Nephron progenitor cell (in vitro differentiated cells): Measurements from ENCODE around the gene DYNC2H1.

Experiments used
- DNase-seq: peaks from one replicate; pipeline ENCODE4 v3.0.0; 2021
- H3K27ac Mint-ChIP-seq: 2 replicates; pipeline ENCODE4 v1.8.0; 2021; ENCODE audit warnings: mild to moderate bottlenecking, moderate library complexity, mixed read lengths
- H3K27me3 Mint-ChIP-seq: 2 replicates; pipeline ENCODE4 v1.8.0; 2021; ENCODE audit warnings: mild to moderate bottlenecking, low read depth, mixed read lengths; ENCODE audit not compliant: poor library complexity
- H3K36me3 Mint-ChIP-seq: 2 replicates; pipeline ENCODE4 v1.8.0; 2021; ENCODE audit warnings: low read depth, mixed read lengths
- H3K4me1 Mint-ChIP-seq: 2 replicates; pipeline ENCODE4 v1.8.0; 2021; ENCODE audit warnings: mixed read lengths
- H3K4me3 Mint-ChIP-seq: 2 replicates; pipeline ENCODE4 v1.8.0; 2021; ENCODE audit warnings: mild to moderate bottlenecking, moderate library complexity, mixed read lengths
- H3K9me3 Mint-ChIP-seq: 2 replicates; pipeline ENCODE4 v1.8.0; 2021; ENCODE audit warnings: mild to moderate bottlenecking, moderate library complexity, mixed read lengths
- TF ChIP-seq, protein P1 (sequence below): fragments of 200-600 bp; sonication (generic); IDR thresholded peaks from 2 replicates; pipeline ENCODE4 v1.5.0; 2021; ENCODE audit warnings: antibody characterized with exemption

The DYNC2H1 gene

DNA sequence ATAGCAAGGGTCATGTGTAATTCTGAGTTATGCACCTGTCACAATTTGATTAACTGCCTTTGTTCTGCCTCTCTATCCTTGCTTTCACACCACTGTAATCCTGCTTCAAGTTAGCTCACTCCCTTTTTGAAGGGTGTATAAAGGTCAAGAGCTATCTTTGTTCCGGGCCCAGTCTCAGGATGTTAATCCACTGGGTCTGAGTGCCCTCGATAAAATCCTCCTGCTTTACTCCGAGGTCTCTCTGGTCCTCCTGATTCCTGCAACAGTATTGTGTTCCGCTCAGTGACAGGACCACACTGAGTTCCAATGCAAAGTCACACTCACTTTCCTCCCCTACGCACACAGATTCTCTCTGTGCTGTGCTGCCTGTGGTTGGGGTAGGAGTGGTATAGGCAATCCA is 186.5 kb downstream of the DYNC2H1 start:
- Mint-ChIP-seq H3K9me3 (peaks cover 50% of the 10 kb centered on the region), H3K36me3 (peaks cover 67% of the 10 kb centered on the region), H3K27me3 (no peaks in the 10 kb centered on the region), H3K27ac (no peak overlapping the region), H3K4me3 (no peak overlapping the region), H3K4me1 (no peaks in the 10 kb centered on the region)
- DNase-seq = no peak
- TF ChIP-seq, protein P1, sequence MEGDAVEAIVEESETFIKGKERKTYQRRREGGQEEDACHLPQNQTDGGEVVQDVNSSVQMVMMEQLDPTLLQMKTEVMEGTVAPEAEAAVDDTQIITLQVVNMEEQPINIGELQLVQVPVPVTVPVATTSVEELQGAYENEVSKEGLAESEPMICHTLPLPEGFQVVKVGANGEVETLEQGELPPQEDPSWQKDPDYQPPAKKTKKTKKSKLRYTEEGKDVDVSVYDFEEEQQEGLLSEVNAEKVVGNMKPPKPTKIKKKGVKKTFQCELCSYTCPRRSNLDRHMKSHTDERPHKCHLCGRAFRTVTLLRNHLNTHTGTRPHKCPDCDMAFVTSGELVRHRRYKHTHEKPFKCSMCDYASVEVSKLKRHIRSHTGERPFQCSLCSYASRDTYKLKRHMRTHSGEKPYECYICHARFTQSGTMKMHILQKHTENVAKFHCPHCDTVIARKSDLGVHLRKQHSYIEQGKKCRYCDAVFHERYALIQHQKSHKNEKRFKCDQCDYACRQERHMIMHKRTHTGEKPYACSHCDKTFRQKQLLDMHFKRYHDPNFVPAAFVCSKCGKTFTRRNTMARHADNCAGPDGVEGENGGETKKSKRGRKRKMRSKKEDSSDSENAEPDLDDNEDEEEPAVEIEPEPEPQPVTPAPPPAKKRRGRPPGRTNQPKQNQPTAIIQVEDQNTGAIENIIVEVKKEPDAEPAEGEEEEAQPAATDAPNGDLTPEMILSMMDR = no peak

GRCh38 chr11:103297900-103298299 is 188.7 kb downstream of the DYNC2H1 start:
- Mint-ChIP-seq H3K4me1 (no peaks in the 10 kb centered on the region), H3K4me3 (no peak overlapping the region), H3K36me3 (peaks cover 49% of the 10 kb centered on the region)

DNA sequence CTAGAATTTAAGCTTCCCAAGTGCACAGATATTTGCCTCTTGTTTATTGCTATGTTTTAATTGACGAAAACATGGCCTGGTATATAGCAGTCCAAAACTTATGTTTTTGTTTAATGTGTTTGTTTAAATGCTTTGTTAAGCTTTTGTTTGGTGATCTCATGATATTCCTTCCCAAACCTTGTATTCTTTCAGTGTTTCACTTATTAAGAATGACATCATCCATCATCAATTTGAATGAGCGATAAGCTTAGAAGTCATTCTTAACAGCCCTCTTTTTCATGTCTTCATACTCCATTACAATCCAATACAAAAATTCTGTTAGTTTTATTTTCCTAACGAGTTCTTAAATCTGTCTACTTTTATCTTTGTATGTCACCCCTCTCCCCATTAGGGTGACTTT is 206.0 kb downstream of the DYNC2H1 start:
- Mint-ChIP-seq H3K4me1 (no peaks in the 10 kb centered on the region), H3K4me3 (no peak overlapping the region), H3K27me3 (no peaks in the 10 kb centered on the region), H3K9me3 (no peaks in the 10 kb centered on the region), H3K36me3 (peaks cover 2% of the 10 kb centered on the region), H3K27ac (no peak overlapping the region)
- DNase-seq = no peak
- TF ChIP-seq, protein P1 = no peak

More at GRCh38 chr11:103297900-103298299, 188.7 kb downstream of the DYNC2H1 start:
- TF ChIP-seq, protein P1 = no peak
- Mint-ChIP-seq H3K27me3 (no peaks in the 10 kb centered on the region), H3K9me3 (peaks cover 40% of the 10 kb centered on the region), H3K27ac (no peak overlapping the region)
- DNase-seq = no peak

- H3K4me1 Mint-ChIP-seq = no peaks in the 10 kb centered on the region
- TF ChIP-seq, protein P1 = no peak
Observed at GRCh38 chr11:103317118-103317517, 207.9 kb downstream of the DYNC2H1 start.

GRCh38 chr11:103322821-103323220 is 213.6 kb downstream of the DYNC2H1 start:
- Mint-ChIP-seq H3K4me3 (no peak overlapping the region), H3K27me3 (no peaks in the 10 kb centered on the region), H3K36me3 (peaks cover 32% of the 10 kb centered on the region), H3K9me3 (no peaks in the 10 kb centered on the region), H3K27ac (no peak overlapping the region), H3K4me1 (peaks cover 9% of the 10 kb centered on the region)
- DNase-seq = no peak
- TF ChIP-seq, protein P1 = no peak

More at GRCh38 chr11:103317118-103317517, 207.9 kb downstream of the DYNC2H1 start:
- Mint-ChIP-seq H3K9me3 (no peaks in the 10 kb centered on the region), H3K4me3 (no peak overlapping the region), H3K36me3 (no peaks in the 10 kb centered on the region), H3K27ac (no peak overlapping the region), H3K27me3 (no peaks in the 10 kb centered on the region)
- DNase-seq = no peak

GRCh38 chr11:103325686-103326069 is 216.5 kb downstream of the DYNC2H1 start:
- Mint-ChIP-seq H3K27ac (no peak overlapping the region), H3K9me3 (no peaks in the 10 kb centered on the region), H3K27me3 (no peaks in the 10 kb centered on the region), H3K36me3 (peaks cover 42% of the 10 kb centered on the region), H3K4me3 (no peak overlapping the region), H3K4me1 (peaks cover 9% of the 10 kb centered on the region)
- TF ChIP-seq, protein P1 = no peak
- peak; percentile 59 for DNase-seq
